ENCODE data around the gene NUP50.

The NUP50 gene, protein sequence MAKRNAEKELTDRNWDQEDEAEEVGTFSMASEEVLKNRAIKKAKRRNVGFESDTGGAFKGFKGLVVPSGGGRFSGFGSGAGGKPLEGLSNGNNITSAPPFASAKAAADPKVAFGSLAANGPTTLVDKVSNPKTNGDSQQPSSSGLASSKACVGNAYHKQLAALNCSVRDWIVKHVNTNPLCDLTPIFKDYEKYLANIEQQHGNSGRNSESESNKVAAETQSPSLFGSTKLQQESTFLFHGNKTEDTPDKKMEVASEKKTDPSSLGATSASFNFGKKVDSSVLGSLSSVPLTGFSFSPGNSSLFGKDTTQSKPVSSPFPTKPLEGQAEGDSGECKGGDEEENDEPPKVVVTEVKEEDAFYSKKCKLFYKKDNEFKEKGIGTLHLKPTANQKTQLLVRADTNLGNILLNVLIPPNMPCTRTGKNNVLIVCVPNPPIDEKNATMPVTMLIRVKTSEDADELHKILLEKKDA

DNA sequence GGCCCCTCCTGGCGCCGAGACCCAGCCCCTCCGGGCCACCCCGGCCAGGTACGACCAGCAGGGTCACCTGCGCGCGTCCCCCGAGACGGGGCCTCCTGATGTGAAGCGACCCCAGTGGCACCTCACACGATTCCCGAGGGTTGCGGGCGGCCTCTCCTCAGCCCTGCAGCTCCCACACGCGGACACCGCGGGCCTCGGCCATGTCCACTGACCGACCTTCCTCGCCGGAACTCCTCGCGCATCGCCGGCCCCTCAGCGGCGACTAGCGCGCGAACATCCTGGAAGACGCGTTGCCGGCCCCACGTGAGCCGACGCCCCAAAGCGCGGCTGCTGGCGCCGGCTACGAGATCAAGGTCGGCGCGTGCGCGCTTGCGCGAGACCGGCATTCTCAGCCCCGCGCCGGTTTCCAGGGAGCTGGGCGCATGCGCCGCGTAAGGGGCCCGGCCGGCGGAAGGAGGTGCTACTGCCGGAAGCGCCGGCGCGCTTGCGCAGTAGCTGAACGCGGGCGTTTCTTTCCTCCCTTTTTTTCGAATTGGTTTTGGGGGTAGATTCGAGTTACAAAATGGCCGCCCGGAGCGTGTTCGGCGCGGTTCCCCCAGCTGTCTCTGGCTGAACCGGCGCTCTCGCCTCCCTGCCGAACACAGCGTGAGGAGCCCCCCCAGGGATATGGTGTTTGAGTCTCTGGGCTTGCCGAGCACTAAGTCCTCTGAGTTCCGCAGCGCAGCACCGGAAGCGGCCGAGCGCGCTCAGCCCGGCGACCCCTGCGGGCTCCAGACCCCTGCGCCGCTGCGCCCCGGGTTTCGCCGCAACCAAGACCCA lies at the start of gene NUP50:
Gene NUP50, plus strand, starts transcription at position 475 of the 819 bp plus-strand sequence. CDS start 4,253 bp downstream, outside the sequence.
- peak; percentile 96 for DNase-seq

DNA sequence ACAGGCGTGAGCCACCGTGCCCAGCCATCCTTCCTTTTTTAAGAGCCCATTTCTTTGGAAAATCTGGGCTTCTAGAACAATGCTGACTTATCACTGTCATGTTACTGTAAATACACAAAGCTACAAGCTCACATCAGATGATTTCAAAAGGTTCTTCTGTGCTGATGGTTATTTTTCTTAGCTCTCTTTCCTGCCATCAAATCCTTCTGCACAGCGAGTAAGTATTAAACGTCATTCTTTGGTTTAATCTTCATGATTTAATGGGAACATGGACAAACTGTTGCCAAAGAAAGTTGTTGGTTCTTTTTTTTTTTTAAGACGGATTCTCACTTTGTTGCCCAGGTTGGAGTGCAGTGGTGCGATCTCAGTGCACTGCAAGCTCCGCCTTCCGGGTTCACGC lies 43.3 kb upstream of the NUP50 start:
- DNase-seq, result no peak

DNA sequence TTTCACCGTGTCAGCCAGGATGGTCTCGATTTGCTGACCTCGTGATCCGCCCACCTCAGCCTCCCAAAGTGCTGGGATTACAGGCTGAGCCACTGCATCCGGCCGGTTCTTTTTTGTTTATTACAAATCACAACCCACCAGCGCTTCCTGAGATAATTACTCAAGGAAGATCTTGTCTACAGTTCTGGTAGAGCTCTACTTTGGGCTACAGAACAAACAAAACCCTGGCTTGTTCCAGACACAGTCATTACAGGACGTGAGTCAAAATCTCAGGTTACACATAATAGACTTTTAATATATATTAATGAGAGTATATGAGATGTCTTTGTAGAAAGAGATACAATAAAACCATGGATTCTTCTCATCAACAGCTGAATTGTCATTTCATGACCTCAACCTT lies 42.8 kb upstream of the NUP50 start:
- no peak for DNase-seq

GRCh38 chr22:45124176-45124847 lies 39.4 kb upstream of the NUP50 start:
- DNase-seq, result no peak

DNA sequence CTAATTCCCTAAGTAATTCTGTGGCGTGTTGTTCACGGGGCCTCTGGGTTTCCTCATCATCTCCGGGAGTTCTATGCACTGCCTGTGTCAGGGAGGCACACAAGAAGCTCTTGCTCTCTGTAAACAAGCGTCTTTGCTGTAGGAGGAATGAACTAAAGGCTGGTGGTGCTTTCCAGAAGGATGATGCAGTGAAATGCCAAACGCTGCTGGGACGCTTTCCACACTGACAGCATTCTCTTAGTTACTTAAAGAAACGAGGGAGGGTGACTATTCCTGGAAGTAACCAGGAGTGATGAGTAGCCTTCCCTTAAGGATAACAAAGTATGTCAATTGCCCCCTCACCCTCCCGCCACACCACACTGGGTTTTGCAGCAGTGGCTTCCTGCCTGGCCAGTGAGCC lies 38.5 kb upstream of the NUP50 start:
- no peak for DNase-seq

DNA sequence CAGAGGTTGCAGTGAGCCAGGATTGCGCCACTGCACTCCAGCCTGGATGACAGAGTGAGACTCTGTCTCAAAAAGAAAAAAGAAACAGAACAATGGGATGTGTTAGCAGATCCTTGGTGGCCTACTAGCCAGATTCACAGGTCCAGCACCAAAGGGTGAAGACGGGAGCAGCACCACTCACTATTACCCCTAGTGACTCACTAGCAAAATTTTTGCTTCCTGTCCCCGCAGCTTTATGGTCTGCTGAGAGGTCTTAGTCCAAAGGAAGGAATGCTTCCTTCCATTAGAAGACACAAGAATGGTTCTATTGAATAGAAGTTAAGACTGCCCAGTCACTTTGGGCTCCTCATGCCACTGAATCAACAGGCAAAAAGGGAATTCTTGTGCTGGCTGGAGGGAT lies 35.9 kb upstream of the NUP50 start:
- no peak for DNase-seq

DNA sequence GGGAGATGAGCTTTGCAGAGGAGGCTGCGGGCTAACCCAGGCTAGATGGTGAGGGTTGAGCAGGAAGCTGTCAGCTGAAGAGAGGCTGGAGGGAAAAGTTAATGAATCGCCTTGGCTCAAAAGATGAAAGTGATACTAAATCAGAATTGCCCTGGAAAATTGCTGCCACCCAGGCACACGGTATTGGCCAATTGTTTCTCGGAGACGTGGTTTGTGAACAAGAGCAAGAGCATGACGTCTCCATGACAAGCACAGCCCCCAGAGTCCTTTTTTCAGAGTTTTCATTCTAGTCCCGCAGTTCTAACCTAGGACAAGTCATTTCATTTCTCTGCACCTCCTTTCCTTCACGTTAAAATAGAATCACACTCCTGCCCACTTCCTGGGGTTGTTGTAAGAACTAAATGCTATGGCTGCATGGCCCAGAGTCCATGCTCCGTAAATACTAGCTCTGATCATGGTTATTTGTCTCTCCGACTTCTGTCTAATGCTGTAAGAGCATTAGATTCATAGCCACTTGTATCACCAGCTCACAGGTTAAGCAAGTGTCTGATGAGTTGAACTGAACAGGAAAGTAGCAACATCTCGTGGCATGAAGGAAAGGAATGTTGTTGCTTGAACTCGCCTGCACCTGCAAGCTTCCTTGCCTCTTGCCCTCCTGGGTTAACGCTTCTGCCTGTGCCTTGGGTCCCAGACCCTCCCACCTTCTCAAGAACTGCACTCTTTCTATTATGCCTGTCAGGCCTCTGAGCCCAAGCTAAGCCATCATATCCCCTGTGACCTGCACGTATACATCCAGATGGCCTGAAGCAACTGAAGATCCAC lies 33.8 kb upstream of the NUP50 start:
- DNase-seq, result peak; percentile 52

GRCh38 chr22:45130891-45131290 lies 32.8 kb upstream of the NUP50 start:
- no peak for DNase-seq

DNA sequence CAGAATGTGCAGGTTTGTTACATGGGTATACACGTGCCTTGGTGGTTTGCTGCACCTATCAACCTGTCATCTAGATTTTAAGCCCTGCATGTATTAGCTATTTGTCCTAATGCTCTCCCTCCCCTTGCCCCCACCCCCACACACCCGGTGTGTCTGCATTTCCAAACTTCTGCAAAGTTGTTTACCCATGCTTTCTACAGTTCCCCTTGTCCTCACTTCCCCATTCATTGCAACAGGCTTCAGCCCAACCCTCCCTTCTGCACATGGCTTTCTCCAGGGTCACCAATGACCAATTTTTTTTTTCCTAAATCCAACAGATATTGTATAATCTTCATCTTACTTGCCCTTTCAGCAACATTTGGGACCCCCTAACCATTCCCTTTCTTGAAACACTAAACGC lies 32.0 kb upstream of the NUP50 start:
- no peak for DNase-seq

- DNase-seq, result no peak
Measured at GRCh38 chr22:45134313-45134712, 29.4 kb upstream of the NUP50 start.

GRCh38 chr22:45136594-45136993 lies 27.1 kb upstream of the NUP50 start:
- DNase-seq, result no peak

DNA sequence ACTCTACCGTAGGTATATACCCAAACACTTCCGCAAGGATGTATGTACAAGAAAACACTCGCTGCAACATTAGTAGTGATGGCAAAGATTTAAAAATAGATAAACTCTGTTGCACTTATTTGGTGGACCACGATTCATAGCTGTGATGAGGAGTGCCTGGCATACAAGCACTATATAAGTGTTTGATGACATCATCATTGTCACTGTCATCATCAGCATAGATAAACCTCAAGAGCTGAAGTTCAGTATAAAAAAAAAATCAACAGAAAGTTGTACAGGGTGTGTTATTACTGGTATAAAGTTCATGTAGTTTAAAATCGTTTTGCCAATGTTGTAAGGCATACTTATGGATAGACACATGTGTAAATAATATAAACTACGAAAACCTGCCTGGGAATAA lies 24.0 kb upstream of the NUP50 start:
- DNase-seq, result no peak

GRCh38 chr22:45142376-45142775 lies 21.3 kb upstream of the NUP50 start:
- DNase-seq, result no peak

GRCh38 chr22:45144916-45145315 lies 18.8 kb upstream of the NUP50 start:
- no peak for DNase-seq

DNA sequence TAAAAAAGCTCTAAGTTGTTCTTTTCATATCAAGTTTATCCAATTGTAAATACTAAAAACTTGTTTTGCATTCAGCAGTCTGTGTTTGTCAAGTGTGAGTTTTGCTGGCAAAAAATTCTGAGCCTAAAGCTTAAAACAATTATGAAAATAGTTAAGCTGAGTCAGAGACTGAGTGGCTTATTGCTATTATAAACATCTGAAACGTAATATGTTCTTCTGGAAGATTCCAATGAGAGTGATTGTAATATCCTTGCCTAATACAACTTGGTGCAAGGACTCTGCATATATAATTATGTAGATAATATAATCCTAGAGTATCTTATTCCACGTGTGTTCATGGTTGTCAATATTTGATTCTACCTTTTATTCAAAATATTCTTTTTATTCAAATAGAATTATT lies 14.1 kb upstream of the NUP50 start:
- DNase-seq, result no peak

DNA sequence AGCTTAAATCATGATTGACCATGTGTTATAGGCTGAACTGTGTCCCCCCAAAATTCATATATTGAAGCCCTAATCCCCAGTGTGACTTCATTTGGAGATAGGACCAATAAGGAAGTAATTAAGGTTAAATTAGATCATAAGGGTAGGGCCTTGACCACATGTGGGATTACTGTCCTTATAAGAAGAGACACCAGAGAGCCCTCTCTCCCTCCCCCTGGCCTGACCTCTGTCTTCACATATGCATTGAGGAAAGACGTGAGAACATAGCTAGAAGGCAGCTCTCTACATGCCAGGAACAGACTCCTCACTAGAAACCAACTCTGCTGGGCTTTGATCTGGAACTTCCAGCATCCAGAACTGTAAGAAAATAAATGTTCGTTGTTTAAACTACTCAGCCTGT lies 13.6 kb upstream of the NUP50 start:
- DNase-seq, result no peak

DNA sequence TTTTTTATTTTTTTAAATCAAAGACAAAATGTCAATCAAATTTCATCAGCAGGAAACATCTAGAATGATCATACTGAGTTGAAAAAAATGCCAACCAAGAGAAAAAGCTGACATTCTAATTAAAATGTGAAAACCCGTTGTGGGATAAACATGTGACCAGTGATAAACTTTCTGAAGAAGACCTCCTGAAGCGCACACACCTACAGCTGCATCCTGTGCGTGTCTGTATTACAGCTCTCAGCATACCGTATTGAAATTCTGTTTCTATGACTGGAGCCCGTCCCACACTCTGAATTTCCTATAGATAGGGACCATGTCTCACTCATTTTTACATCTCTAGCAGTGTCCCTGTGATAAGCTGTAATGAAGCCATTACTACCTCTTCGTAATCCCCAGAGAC lies 12.2 kb upstream of the NUP50 start:
- no peak for DNase-seq

GRCh38 chr22:45154383-45154782 lies 9.3 kb upstream of the NUP50 start:
- DNase-seq, result no peak

- no peak for DNase-seq
Measured at GRCh38 chr22:45155050-45155840, 8.5 kb upstream of the NUP50 start.

- no peak for DNase-seq
Measured at GRCh38 chr22:45157907-45158306, 5.8 kb upstream of the NUP50 start.

- no peak for DNase-seq
Measured at GRCh38 chr22:45159652-45160462, 3.9 kb upstream of the NUP50 start.

Data from stimulated activated CD4-positive, alpha-beta T cell treated with anti-CD3 and anti-CD28 coated beads, Interleukin-15, amount 100 ng/mL, for 24 hours (primary cell).